Astrocyte (in vitro differentiated cells and primary cell): ENCODE results near the gene HEXD. TPM values are rescaled to one million over a fixed set of nuclear protein-coding genes. Genes with fewer than 3 reads are reported as not detected.

Experiments used
- DNase-seq: peaks from one replicate; pipeline ENCODE4 v3.0.0-alpha.2; 2010; ENCODE audit warnings: low read depth
- FAIRE-seq: peaks from 2 replicates; lab custom pipeline; 2011; peaks lifted over from hg19 to GRCh38; lab: Jason Lieb, UNC
- H2AFZ ChIP-seq: 2 replicates; pipeline ENCODE4 v1.6.0; 2012; ENCODE audit warnings: low read depth, low read length, inconsistent platforms
- H3K27ac ChIP-seq: 2 replicates; pipeline ENCODE4 v1.5.1; 2011; ENCODE audit warnings: low read depth, low read length, inconsistent platforms
- H3K27me3 ChIP-seq: 2 replicates; pipeline ENCODE4 v1.6.0; 2011; ENCODE audit warnings: low read length, inconsistent platforms; ENCODE audit not compliant: insufficient read depth
- H3K36me3 ChIP-seq: 2 replicates; pipeline ENCODE4 v1.5.1; 2011; ENCODE audit warnings: low read length, inconsistent platforms; ENCODE audit not compliant: insufficient read depth
- H3K4me1 ChIP-seq: 2 replicates; pipeline ENCODE4 v1.5.1; 2011; ENCODE audit warnings: low read length, inconsistent platforms; ENCODE audit not compliant: insufficient read depth
- H3K4me2 ChIP-seq: 2 replicates; pipeline ENCODE4 v1.6.0; 2012; ENCODE audit warnings: low read length, inconsistent platforms
- H3K4me3 ChIP-seq: 2 replicates; pipeline ENCODE4 v1.5.1; 2011; ENCODE audit warnings: low read depth, mild to moderate bottlenecking, low read length, inconsistent platforms; ENCODE audit not compliant: insufficient read depth
- H3K79me2 ChIP-seq: 2 replicates; pipeline ENCODE4 v1.6.0; 2012; ENCODE audit warnings: mild to moderate bottlenecking, low read length, inconsistent platforms; ENCODE audit not compliant: insufficient read depth
- H3K9ac ChIP-seq: 2 replicates; pipeline ENCODE4 v1.6.0; 2012; ENCODE audit warnings: mild to moderate bottlenecking, low read length, inconsistent platforms
- H3K9me3 ChIP-seq: 2 replicates; pipeline ENCODE4 v1.5.1; 2012; ENCODE audit warnings: low read depth, mild to moderate bottlenecking, low read length, inconsistent platforms; ENCODE audit not compliant: insufficient read depth
- H4K20me1 ChIP-seq: 2 replicates; pipeline ENCODE4 v1.6.0; 2012; ENCODE audit warnings: low read length, inconsistent platforms; ENCODE audit not compliant: insufficient read depth
- H3K27ac Mint-ChIP-seq: one replicate; pipeline ENCODE4 v1.8.0; 2021; ENCODE audit warnings: mild to moderate bottlenecking, mixed read lengths; ENCODE audit not compliant: unreplicated experiment
- H3K27me3 Mint-ChIP-seq: one replicate; pipeline ENCODE4 v1.8.0; 2021; ENCODE audit warnings: low read depth, mixed read lengths; ENCODE audit not compliant: unreplicated experiment
- H3K36me3 Mint-ChIP-seq: one replicate; pipeline ENCODE4 v1.8.0; 2021; ENCODE audit warnings: low read depth, mixed read lengths; ENCODE audit not compliant: unreplicated experiment
- H3K4me1 Mint-ChIP-seq: one replicate; pipeline ENCODE4 v1.8.0; 2021; ENCODE audit warnings: low read depth, mixed read lengths; ENCODE audit not compliant: unreplicated experiment
- H3K4me3 Mint-ChIP-seq: one replicate; pipeline ENCODE4 v1.8.0; 2021; ENCODE audit warnings: mild to moderate bottlenecking, moderate library complexity, mixed read lengths; ENCODE audit not compliant: unreplicated experiment
- H3K9me3 Mint-ChIP-seq: one replicate; pipeline ENCODE4 v1.8.0; 2021; ENCODE audit warnings: mild to moderate bottlenecking, mixed read lengths; ENCODE audit not compliant: unreplicated experiment
- EZH2 ChIP-seq: IDR thresholded peaks from 2 replicates; pipeline ENCODE4 v1.6.1; 2012; ENCODE audit warnings: mild to moderate bottlenecking, low read length, inconsistent platforms; ENCODE audit not compliant: insufficient read depth
- total RNA-seq: library from RNA; stranded (reverse); gene quantifications from 2 replicates; pipeline ENCODE4 v1.2.1, GENCODE V29; 2021
- TF ChIP-seq, protein P1 (sequence below): IDR thresholded peaks from 2 replicates; pipeline ENCODE4 v1.5.1; 2011; ENCODE audit warnings: low read depth, mild to moderate bottlenecking, inconsistent platforms, low read length, moderate library complexity; ENCODE audit not compliant: insufficient read depth

The HEXD gene
- total RNA-seq, 1 donor from 2014 or later, result 11.1 TPM

DNA sequence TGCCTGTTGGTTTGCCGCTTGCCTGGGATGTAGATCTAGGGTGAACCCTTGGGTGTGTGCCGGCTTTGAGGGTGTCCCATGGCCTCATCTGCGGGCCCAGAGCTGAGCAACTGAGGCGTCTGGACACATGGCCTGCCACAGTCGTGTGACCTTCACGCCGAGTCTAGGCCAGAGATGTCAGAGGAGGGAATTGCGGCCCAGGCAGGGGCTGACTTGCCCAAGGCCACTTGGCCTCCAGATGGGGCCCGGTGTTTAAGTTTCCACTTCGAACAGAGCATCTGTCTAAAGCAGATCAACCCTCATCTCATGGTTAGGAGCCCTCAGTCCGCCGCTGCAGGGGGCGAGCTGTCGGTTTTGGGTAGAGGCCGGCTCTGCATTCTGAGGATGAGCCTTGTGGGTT, 73.4 kb downstream of the HEXD start:
- H3K9me3 Mint-ChIP-seq, result no peaks in the 10 kb centered on the region
- H3K4me3 Mint-ChIP-seq, result no peak overlapping the region
- Histone ChIP-seq H3K4me2 (no peak overlapping the region), H2AFZ (no peak overlapping the region), H3K4me3 (no peak overlapping the region), H3K27me3 (no peaks in the 10 kb centered on the region), H3K79me2 (no peaks in the 10 kb centered on the region), H3K9ac (no peak overlapping the region), H3K36me3 (no peaks in the 10 kb centered on the region), H3K9me3 (no peaks in the 10 kb centered on the region), H3K4me1 (peaks cover 12% of the 10 kb centered on the region), H4K20me1 (peaks cover 3% of the 10 kb centered on the region), H3K27ac (no peak overlapping the region)
- peaks cover 8% of the 10 kb centered on the region for H3K36me3 Mint-ChIP-seq
- H3K27me3 Mint-ChIP-seq, result peaks cover 3% of the 10 kb centered on the region
- FAIRE-seq (no peak), DNase-seq (no peak)
- H3K27ac Mint-ChIP-seq, result no peak overlapping the region
- no peaks in the 10 kb centered on the region for H3K4me1 Mint-ChIP-seq
- TF ChIP-seq, protein P1, sequence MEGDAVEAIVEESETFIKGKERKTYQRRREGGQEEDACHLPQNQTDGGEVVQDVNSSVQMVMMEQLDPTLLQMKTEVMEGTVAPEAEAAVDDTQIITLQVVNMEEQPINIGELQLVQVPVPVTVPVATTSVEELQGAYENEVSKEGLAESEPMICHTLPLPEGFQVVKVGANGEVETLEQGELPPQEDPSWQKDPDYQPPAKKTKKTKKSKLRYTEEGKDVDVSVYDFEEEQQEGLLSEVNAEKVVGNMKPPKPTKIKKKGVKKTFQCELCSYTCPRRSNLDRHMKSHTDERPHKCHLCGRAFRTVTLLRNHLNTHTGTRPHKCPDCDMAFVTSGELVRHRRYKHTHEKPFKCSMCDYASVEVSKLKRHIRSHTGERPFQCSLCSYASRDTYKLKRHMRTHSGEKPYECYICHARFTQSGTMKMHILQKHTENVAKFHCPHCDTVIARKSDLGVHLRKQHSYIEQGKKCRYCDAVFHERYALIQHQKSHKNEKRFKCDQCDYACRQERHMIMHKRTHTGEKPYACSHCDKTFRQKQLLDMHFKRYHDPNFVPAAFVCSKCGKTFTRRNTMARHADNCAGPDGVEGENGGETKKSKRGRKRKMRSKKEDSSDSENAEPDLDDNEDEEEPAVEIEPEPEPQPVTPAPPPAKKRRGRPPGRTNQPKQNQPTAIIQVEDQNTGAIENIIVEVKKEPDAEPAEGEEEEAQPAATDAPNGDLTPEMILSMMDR, result no peak
- TF ChIP-seq EZH2, result no peak

Other genes with a start within 250 kb of the HEXD start
- gene CCDC57, start 205.5 kb upstream of the HEXD start, total RNA-seq, result 19.9 and 20.4 TPM in 2 replicates
- gene SLC16A3, start 189.3 kb upstream of the HEXD start, total RNA-seq, result 292 and 385 TPM in 2 replicates
- gene CSNK1D, start 144.6 kb upstream of the HEXD start, total RNA-seq, result 146 and 153 TPM in 2 replicates
- 0.18 and 0.24 TPM in 2 replicates for gene CD7, start 100.7 kb upstream of the HEXD start, total RNA-seq
- gene SECTM1, start 84.6 kb upstream of the HEXD start, total RNA-seq, result 0.27 TPM in 1 of 2 replicates, not detected in the other
- not detected in 2 replicates for gene TEX19, start 59.1 kb upstream of the HEXD start, total RNA-seq
- not detected in 2 replicates for gene UTS2R, start 46.6 kb upstream of the HEXD start, total RNA-seq
- gene OGFOD3, start 239 bp downstream of the HEXD start, total RNA-seq, result 20.9 and 21.3 TPM in 2 replicates
- gene CYBC1, start 32.4 kb downstream of the HEXD start, total RNA-seq, result 67.3 and 68.1 TPM in 2 replicates
- gene NARF, start 40.4 kb downstream of the HEXD start, total RNA-seq, result 62.8 and 64.4 TPM in 2 replicates
- 57.9 and 68.0 TPM in 2 replicates for gene FOXK2, start 101.4 kb downstream of the HEXD start, total RNA-seq
- 74.3 and 75.4 TPM in 2 replicates for gene WDR45B, start 230.1 kb downstream of the HEXD start, total RNA-seq